ENCODE data around the gene PPFIBP2. TPM values are rescaled to one million over a fixed set of nuclear protein-coding genes. Genes with fewer than 3 reads are reported as not detected.

Gene PPFIBP2
- total and polyA plus RNA-seq, 2 of the 13 experiments (the other 11 are each of a cell fraction or from before 2014, with no cell fraction given): 15.0 to 52.5 TPM

GRCh38 chr11:7622721-7623120, 108.9 kb downstream of the PPFIBP2 start (continued):
- TF ChIP-seq ZNF414 (CRISPR knock-in tag; IDR thresholded peaks at IDR 0.05): no peak

GRCh38 chr11:7628660-7629059, 114.9 kb downstream of the PPFIBP2 start:
- Histone ChIP-seq H3K4me3 (replicated peaks in 1 of 3; ENCODE audit: insufficient read depth in 1 of 3, low read depth in 2 of 3, low read length in 3 of 3) (no peak overlapping the region), H4K20me1 (ENCODE audit: insufficient read depth, low read length) (no peaks in the 10 kb centered on the region), H3K27ac (ENCODE audit: extremely low read length, insufficient read depth, low read length) (no peak overlapping the region), H3K27me3 (ENCODE audit: control insufficient read depth in 1 of 2, insufficient read depth in 2 of 2, low read length in 2 of 2) (no peaks in the 10 kb centered on the region), H3K36me3 (replicated peaks in 1 of 2; ENCODE audit: control insufficient read depth in 1 of 2, insufficient read depth in 2 of 2, low read length in 2 of 2) (peaks cover 40 to 88% of the 10 kb centered on the region in 2 experiments), H3K79me2 (ENCODE audit: insufficient read depth, low read length) (no peaks in the 10 kb centered on the region), H3K9me3 (ENCODE audit: low read length) (no peaks in the 10 kb centered on the region), H3K4me1 (ENCODE audit: insufficient read depth, low read length) (peaks cover 12% of the 10 kb centered on the region), H3K4me2 (ENCODE audit: low read depth, low read length) (no peak overlapping the region), H3K9ac (ENCODE audit: insufficient read depth, low read depth, low read length) (no peak overlapping the region), H2AFZ (ENCODE audit: low read length) (no peak overlapping the region)
- ChIA-PET POLR2A (interaction anchor here (1.0 to 1.4 kb wide), 2 partner anchors 16 to 55 kb away, joined by 3 read pairs; no protein-coding TSS in a partner anchor), CTCF (ENCODE audit: low intra/inter-chr PET ratio, low total read pairs) (no interaction called here)
- FAIRE-seq: no peak
- BruUV-seq (replicated peaks): no TSS peak
- no peak for ATAC-seq
- in situ Hi-C loops (cut with HindIII; ENCODE audit: extremely low pct_ligation_motif_present, low pct_unique_long_range_greater_than_20kb) (no loop called here), intact Hi-C loops (cut with micrococcal nuclease; ENCODE audit: unreplicated experiment) (no loop called here)
- 94% methylated on average over 3 of the region's 3 CpGs for WGBS (ENCODE audit: low lambda C conversion rate)
- TF ChIP-seq ZNF451 (CRISPR knock-in tag; IDR thresholded peaks at IDR 0.05) (no peak), RERE (CRISPR knock-in tag; IDR thresholded peaks at IDR 0.05; ENCODE audit: low read depth) (no peak), GRHL1 (CRISPR knock-in tag; conservative IDR thresholded peaks at IDR 0.05) (no peak), NFE2L2 (IDR thresholded peaks at IDR 0.05; ENCODE audit: low read length) (no peak), MTF2 (CRISPR knock-in tag; IDR thresholded peaks at IDR 0.05; ENCODE audit: borderline replicate concordance) (no peak), MTA3 (CRISPR knock-in tag; IDR thresholded peaks at IDR 0.05) (no peak), ETV6 (CRISPR knock-in tag; conservative IDR thresholded peaks at IDR 0.05) (no peak), FOSL2 (CRISPR knock-in tag; IDR thresholded peaks at IDR 0.05) (no peak), ZNF12 (CRISPR knock-in tag; IDR thresholded peaks at IDR 0.05) (no peak), FOXA1 (IDR thresholded peaks at IDR 0.05) (no peak), FOXA1 (CRISPR knock-in tag; IDR thresholded peaks at IDR 0.05) (no peak), RAD21 (CRISPR knock-in tag; IDR thresholded peaks at IDR 0.05) (no peak), MAFK (conservative IDR thresholded peaks at IDR 0.05 in 1 of 2, IDR thresholded peaks at IDR 0.05 in 1 of 2; ENCODE audit: low read length in 2 of 2) (no peak), NFKB2 (CRISPR knock-in tag; IDR thresholded peaks at IDR 0.05; ENCODE audit: borderline replicate concordance) (no peak)
- DNase-seq (ENCODE audit: low spot score): no peak
